GM18507 (cell line): ENCODE results near the gene AKR1C8.
"Not testable (repeated sequence)": the region's sequence is repeated elsewhere in the genome, so short reads cannot be mapped to it uniquely, and the experiment has no call there.

Experiments used
- DNase-seq: peaks from one replicate; pipeline ENCODE4 v3.0.0; 2011; ENCODE audit warnings: low read depth; ENCODE audit not compliant: insufficient read length; ENCODE audit errors: extremely low spot score
- FAIRE-seq: peaks from 2 replicates; lab custom pipeline; 2011; peaks lifted over from hg19 to GRCh38; lab: Jason Lieb, UNC

Gene AKR1C8

DNA sequence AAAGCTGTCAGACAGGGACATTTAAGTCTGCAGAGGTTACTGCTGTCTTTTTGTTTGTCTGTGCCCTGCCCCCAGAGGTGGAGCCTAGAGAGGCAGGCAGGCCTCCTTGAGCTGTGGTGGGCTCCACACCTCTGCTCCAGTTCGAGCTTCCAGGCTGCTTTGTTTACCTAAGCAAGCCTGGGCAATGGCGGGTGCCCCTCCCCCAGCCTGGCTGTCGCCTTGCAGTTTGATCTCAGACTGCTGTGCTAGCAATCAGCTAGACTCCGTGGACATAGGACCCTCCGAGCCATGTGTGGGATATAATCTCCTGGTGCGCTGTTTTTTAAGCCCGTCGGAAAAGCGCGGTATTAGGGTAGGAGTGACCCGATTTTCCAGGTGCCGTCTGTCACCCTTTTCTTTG, 4.4 kb downstream of the AKR1C8 start:
- FAIRE-seq, DNase-seq: not testable (repeated sequence)

GRCh38 chr10:5175581-5175980, 9.4 kb downstream of the AKR1C8 start:
- not testable (repeated sequence) for DNase-seq, FAIRE-seq

DNA sequence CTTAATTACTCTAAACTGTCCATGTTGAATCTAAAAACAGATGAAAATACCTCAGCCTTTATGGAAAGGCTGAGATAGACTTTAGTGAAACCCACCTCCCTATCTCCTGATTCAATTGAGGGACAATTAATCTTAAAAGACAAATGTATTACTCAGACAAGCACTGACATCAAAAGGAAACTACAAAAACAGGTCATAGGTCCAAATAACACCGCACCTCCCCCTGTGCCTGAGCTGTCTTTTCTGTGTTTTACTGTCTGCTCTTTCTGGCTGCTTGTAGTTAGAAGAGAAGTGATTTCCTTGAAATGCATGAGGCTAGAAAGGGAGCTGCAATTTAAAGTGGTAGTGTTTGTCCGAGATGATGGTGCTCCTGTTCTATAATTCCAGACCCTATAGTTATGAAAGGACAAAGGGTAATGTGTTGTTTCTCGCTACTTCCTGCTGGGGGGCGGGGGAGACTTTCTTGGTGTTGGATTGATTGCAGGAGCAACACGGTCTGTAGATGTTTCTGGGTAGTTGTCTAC, 16.0 kb downstream of the AKR1C8 start:
- FAIRE-seq (no peak), DNase-seq (no peak)

- FAIRE-seq (no peak), DNase-seq (no peak)
These were observed 19.2 kb downstream of the AKR1C8 start for GRCh38 chr10:5165738-5166137.

DNA sequence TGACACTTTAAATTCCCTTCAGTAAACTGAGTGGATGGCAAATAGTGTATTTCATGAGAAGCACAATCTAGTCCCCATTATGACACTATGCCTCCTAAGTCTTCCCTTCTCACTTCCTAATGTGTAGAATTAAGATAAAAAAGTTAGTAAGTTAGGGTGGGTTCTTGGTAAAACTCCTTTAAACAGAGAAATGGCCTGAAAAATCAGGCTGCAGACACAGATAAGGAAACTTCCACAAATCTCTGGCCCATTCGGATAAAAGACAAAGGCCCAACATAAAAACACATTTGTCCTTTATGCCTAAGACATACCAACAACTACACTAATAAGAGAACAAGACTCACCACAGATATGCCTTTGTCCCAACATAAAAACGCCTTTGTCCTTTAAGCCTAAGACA, 21.5 kb downstream of the AKR1C8 start:
- DNase-seq = no peak
- FAIRE-seq = no peak

GRCh38 chr10:5159126-5159525, 25.8 kb downstream of the AKR1C8 start:
- no peak for DNase-seq
- no peak for FAIRE-seq

- FAIRE-seq (no peak), DNase-seq (no peak)
These were observed 27.4 kb downstream of the AKR1C8 start for GRCh38 chr10:5157501-5157900.

DNA sequence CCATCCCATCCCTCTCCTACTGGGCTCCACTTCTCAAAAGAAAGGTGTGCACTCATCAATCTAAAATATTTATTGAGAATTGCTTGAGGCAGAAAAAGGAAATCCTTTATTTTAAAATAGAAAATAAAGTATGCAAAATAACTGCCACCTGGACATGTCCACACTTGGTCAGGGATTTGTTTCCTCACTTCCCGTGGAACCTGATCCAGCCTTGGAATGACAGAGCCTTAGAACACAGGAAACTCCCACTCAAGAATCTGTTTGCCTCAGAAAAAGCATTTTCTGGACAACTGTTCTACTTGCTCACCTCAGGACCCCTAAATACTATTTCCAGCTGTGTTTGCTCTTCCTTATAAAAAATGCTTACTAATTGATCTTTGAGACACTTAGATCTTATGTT, 29.0 kb downstream of the AKR1C8 start:
- DNase-seq (no peak), FAIRE-seq (no peak)

- no peak for FAIRE-seq
These were observed 33.9 kb downstream of the AKR1C8 start for GRCh38 chr10:5151076-5151475.

DNA sequence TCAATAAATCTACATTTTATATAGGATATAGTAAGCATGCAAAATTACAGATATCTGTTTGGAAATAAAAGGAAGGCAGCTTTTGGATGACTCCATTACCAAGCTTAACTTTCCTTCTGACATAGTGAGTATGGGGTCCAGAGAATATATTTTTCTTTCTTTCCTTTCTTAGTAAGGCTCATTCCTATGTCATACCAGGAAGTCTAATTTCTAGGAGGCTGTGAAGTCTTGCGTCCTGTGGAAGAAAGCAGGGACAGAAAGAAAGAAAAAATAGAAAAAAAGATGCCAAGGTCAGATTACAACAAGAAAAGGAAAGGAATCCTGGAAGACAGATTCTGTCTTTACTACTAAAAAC, 36.3 kb downstream of the AKR1C8 start:
- no peak for DNase-seq
- FAIRE-seq = no peak

More at GRCh38 chr10:5151076-5151475, 33.9 kb downstream of the AKR1C8 start:
- DNase-seq = no peak

- no peak for FAIRE-seq
- no peak for DNase-seq
These were observed 36.8 kb downstream of the AKR1C8 start for GRCh38 chr10:5147981-5148677.

- no peak for FAIRE-seq
- DNase-seq = no peak
These were observed 37.5 kb downstream of the AKR1C8 start for GRCh38 chr10:5147255-5147980.

DNA sequence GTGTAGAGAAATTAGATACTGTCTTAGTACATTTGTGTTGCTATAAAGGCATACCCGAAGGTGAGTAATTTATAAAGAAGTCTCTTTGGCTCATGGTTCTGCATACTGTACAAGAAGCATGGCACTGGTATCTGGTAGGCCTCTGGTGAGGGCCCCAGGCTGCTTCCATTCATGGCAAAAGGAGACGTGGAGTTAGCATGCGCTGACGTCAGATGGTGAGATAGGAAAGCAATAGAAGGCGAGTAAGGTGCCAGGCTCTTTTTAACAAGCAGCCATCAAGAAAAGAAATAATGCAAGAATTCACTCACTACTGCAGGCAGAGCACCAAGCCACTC, 38.1 kb downstream of the AKR1C8 start:
- FAIRE-seq = no peak

DNA sequence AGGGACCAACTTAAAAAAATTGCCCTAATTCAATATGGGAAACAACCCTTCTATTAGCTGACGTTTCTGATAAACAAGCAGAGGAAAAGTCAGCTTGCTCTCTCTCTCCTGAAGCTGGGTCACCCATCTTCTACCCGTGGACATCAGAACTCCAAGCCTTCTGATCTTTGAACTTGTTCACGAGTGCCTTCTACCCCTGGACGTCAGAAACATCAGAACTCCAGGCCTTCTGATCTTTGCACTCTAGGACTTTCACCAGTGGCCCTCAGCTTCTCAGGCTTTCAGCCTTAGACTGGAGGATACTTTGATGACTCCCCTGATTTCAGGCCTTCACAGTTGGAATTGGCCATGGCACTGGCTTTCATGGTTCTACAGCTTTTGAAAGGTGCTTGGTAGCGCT, 41.8 kb downstream of the AKR1C8 start:
- DNase-seq (no peak), FAIRE-seq (no peak)

More for the DNA sequence above, 38.1 kb downstream of the AKR1C8 start:
- no peak for DNase-seq

DNA sequence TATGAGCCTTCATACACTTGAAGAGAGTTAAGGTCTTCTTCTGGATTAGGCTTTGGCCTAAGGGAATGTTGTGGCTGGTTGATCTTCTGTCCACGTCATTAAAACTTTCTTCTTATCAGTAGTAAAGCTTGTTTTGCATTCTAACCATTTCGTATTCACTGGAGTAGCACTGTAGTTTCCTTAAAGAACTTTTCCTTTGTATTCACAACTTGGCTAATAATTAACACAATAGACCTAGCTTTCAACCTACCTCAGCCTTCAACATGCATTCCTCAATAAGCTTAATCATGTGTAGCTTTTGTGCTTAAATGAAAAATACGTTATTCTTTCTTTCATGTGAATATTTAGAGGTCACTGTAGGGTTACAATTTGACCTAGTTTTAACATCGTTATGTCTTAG, 42.8 kb downstream of the AKR1C8 start:
- DNase-seq (no peak), FAIRE-seq (no peak)

DNA sequence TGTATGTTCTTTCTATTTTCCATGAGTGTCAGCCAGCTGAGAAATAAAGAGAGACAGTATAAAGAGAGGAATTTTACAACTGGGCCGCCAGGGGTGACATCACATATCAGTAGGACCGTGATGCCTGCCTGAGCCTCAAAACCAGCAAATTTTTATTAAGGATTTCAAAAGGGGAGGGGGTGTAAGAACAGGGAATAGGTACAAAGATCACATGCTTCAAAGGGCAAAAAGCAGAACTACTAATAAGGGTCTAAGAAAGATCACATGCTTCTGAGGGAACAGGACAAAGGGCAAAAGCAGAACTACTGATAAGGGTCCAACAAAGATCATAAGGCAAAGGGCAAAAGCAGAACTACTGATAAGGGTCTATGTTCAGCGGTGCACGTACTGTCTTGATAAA, 47.3 kb downstream of the AKR1C8 start:
- FAIRE-seq, DNase-seq: not testable (repeated sequence)

DNA sequence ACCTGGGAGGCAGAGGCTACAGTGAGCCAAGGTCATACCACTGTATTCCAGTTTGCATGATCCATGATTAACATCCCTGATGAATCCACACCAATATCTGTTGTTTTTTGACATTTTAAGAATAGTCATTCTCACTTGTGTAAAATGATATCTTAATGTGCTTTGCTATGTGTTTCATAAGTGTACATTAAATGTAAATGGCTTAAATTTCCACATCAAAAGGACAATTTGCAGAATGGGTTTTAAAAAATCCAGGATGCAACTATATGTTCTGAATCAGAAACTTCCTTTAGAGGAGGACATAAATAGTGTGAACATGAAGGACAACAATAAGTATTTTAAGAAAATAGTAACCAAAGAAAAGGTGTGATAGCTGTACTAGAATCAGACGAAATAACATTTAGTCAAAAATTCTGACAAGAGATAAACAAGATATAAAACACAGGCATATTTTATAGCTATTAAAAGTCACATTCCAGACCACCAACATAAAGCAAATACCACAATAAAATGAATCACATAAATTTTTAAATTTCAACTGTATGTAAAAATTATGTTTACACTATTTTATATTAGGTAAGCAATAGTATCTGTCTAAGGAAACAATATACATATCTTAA, 48.4 kb downstream of the AKR1C8 start:
- FAIRE-seq = no peak
- DNase-seq = no peak

- FAIRE-seq (no peak), DNase-seq (no peak)
These were observed 49.4 kb downstream of the AKR1C8 start for GRCh38 chr10:5135581-5135980.

DNA sequence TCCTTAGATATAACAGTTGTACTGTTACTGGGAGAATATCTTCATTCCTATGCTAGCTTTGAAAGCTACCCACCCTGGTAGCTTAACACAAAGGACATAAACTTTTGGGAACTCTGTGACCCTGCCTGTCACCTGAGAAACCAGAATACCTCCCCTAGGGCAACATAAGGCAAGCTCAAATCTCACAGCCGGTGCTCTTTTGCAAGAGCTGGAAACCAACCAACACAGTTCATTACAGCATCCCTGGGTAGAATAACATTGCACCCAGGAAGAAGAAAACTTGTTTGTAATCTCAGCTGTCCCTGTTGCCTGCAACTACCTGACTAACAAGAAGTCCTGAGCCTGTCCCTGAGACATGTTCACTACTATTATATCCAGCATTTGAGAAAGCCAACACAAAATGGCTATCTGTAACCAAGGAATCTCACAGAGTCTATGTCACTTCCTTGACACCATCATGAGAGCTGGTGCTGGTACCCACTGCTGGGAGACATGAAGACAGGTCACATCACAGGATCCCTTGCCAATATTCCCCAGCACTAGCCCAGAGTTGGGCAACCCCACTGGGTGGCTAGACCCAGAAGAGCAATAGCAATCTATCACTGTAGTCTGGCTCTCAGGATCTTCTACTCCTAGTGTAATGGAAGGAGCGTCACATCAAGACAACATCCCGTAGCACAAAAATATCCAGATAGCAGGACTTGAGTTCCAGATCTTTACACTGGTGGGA, 59.5 kb downstream of the AKR1C8 start:
- FAIRE-seq (no peak), DNase-seq (no peak)

- FAIRE-seq (no peak), DNase-seq (no peak)
These were observed 61.1 kb downstream of the AKR1C8 start for GRCh38 chr10:5123886-5124285.
